GM12878 (cell line): Measurements from ENCODE around the gene HRH2. TPM values are rescaled to one million over a fixed set of nuclear protein-coding genes. Genes with fewer than 3 reads are reported as not detected.

Source experiments
- ATAC-seq: fragments of 200-7000 bp; cut with Tn5 transposase; 3 replicates; pipeline ENCODE4 v1.9.1; 2020; ENCODE audit warnings: mild to moderate bottlenecking, moderate library complexity
- BruUV-seq: library from RNA; stranded (reverse); fragments of 400-500 nt; replicated peaks from 2 replicates; lab custom pipeline; 2021; lab: Mats Ljungman, UMichigan
- CTCF ChIA-PET: fragments of 300-600 bp; sonication (Branson Sonifier 250); formaldehyde crosslinking; extraction: SDS; loops from one replicate; lab custom pipeline; 2021; ENCODE audit warnings: inconsistent platforms; lab: Yijun Ruan, JAX
- POLR2A ChIA-PET: fragments of 350-600 bp; formaldehyde crosslinking; extraction: SDS; loops from one replicate; lab custom pipeline; 2021; ENCODE audit warnings: inconsistent platforms; lab: Charles Lee
- RAD21 ChIA-PET: fragments of 300-600 bp; sonication (Branson Sonifier 250); formaldehyde crosslinking; loops from one replicate; lab custom pipeline; 2023; ENCODE audit warnings: antibody characterized with exemption; ENCODE audit not compliant: unreplicated experiment; lab: Charles Lee
- SMC1A ChIA-PET: fragments of 300-600 bp; sonication (Branson Sonifier 250); formaldehyde crosslinking; loops from one replicate; lab custom pipeline; 2023; ENCODE audit not compliant: unreplicated experiment, uncharacterized antibody; lab: Charles Lee
- DNase-seq: peaks from one replicate; pipeline ENCODE4 v3.0.0-alpha.2; 2011; ENCODE audit warnings: low read depth, low spot score
- FAIRE-seq: peaks from 3 replicates; lab custom pipeline; 2011; peaks lifted over from hg19 to GRCh38; lab: Jason Lieb, UNC
- H2AFZ ChIP-seq: 2 replicates; pipeline ENCODE4 v1.6.0; 2011; ENCODE audit warnings: low read depth, low read length, control low read depth; ENCODE audit not compliant: control insufficient read depth
- H3K27ac ChIP-seq: 2 replicates; pipeline ENCODE4 v1.5.1; 2011; ENCODE audit warnings: control low read depth; ENCODE audit not compliant: control insufficient read depth, insufficient read depth
- H3K27me3 ChIP-seq, 2 experiments: replicated peaks in 1 of 2; 2 replicates each; pipeline versions ENCODE4 v1.6.0 to v1.6.1; 2011; ENCODE audit warnings: low read length in 1 of 2; ENCODE audit not compliant: control insufficient read depth in 2 of 2, insufficient read depth in 2 of 2
- H3K36me3 ChIP-seq, 2 experiments: 2 replicates each; pipeline ENCODE4 v1.5.1; 2011; ENCODE audit warnings: low read length in 1 of 2; ENCODE audit not compliant: control insufficient read depth in 2 of 2, insufficient read depth in 2 of 2
- H3K4me1 ChIP-seq: 2 replicates; pipeline ENCODE4 v1.6.1; 2011; ENCODE audit warnings: mild to moderate bottlenecking, low read length, moderate library complexity, mixed read lengths; ENCODE audit not compliant: control insufficient read depth, insufficient read depth
- H3K4me2 ChIP-seq: 2 replicates; pipeline ENCODE4 v1.6.0; 2011; ENCODE audit warnings: control low read depth; ENCODE audit not compliant: control insufficient read depth, insufficient read depth
- H3K4me3 ChIP-seq: fragments of 200-600 bp; sonication (generic); 2 replicates; pipeline ENCODE4 v1.5.1; 2016
- H3K79me2 ChIP-seq: 2 replicates; pipeline ENCODE4 v1.6.0; 2011; ENCODE audit warnings: low read length; ENCODE audit not compliant: control insufficient read depth, insufficient read depth
- H3K9ac ChIP-seq: 2 replicates; pipeline ENCODE4 v1.8.0; 2011; ENCODE audit warnings: low read length, control low read depth, mixed read lengths; ENCODE audit not compliant: control insufficient read depth, insufficient read depth
- H3K9me3 ChIP-seq: replicated peaks from 3 replicates; pipeline ENCODE4 v1.5.1; 2011; ENCODE audit warnings: mild to moderate bottlenecking, low read length; ENCODE audit not compliant: control insufficient read depth, insufficient read depth
- H4K20me1 ChIP-seq: 2 replicates; pipeline ENCODE4 v1.6.0; 2011; ENCODE audit not compliant: control insufficient read depth, insufficient read depth
- EED ChIP-seq: sonication (generic); IDR thresholded peaks from 2 replicates; pipeline ENCODE4 v1.6.1; 2016; ENCODE audit warnings: antibody characterized with exemption, low read depth
- RAD21 ChIP-seq: IDR thresholded peaks from 2 replicates; pipeline ENCODE4 v1.6.1; 2011; ENCODE audit warnings: mild to moderate bottlenecking, low read depth, low read length, moderate library complexity; ENCODE audit not compliant: insufficient read depth
- SMC3 ChIP-seq: IDR thresholded peaks from 2 replicates; pipeline ENCODE4 v1.6.1; 2011; ENCODE audit warnings: low read length, improper control_type of control experiment, borderline replicate concordance
- WGBS: methylation state at CpG from one replicate; pipeline ENCODE4 v1.1.6; 2016; ENCODE audit warnings: low lambda C conversion rate; ENCODE audit not compliant: insufficient replicate concordance, insufficient coverage; ENCODE audit errors: missing lambda C conversion rate; 5-methylcytosine and 5-hydroxymethylcytosine counted together
- in situ Hi-C: fragments of 300-500 bp; cut with MboI; formaldehyde crosslinking; loops from 9 replicates; pipeline ENCODE4 v1.14.3; 2018; ENCODE audit warnings: mixed read lengths
- intact Hi-C: fragments of 100-400 bp; cut with micrococcal nuclease; formaldehyde crosslinking; loops from one replicate; pipeline ENCODE4 v1.14.2; 2022; ENCODE audit not compliant: unreplicated experiment
- polyA plus RNA-seq, 11 experiments: library from polyadenylated mRNA; depleted of rRNA in 4 of 11; unstranded in 6 of 11; stranded (reverse) in 5 of 11; fragments of >200 nt; fragmentation: Nextera tagmentation in 4 of 11; fragmentation: Illumina TruSeq in 1 of 11; extraction: Ambion mirVana in 4 of 11; extraction: Trizol in 1 of 11; gene quantifications; 1 replicate in 1 of 11; 2 replicates in 10 of 11; pipeline versions ENCODE4 v1.2.1 to v1.2.3, GENCODE V29; 2011 to 2016; ENCODE audit warnings: inconsistent platforms in 2 of 11, missing spikeins in 2 of 11, low read depth in 1 of 11
- total RNA-seq, 4 experiments: library from RNA; depleted of rRNA in 3 of 4; stranded (reverse); fragments of >200 nt in 3 of 4; fragmentation: Illumina TruSeq in 1 of 4; extraction: Trizol in 1 of 4; gene quantifications; 2 replicates each; pipeline versions ENCODE4 v1.2.1 to v1.2.3, GENCODE V29; 2013 to 2021
- TF ChIP-seq, protein P1 (sequence below), 3 experiments: IDR thresholded peaks in 2 of 3; conservative IDR thresholded peaks in 1 of 3; 2 replicates each; pipeline ENCODE4 v1.5.1; 2011; ENCODE audit warnings: low read depth in 3 of 3, low read length in 3 of 3, mild to moderate bottlenecking in 3 of 3, control low read depth in 2 of 3, moderate library complexity in 2 of 3, inconsistent platforms in 1 of 3, mixed read lengths in 1 of 3; ENCODE audit not compliant: control insufficient read depth in 2 of 3, insufficient read depth in 1 of 3; ENCODE audit errors: extremely low read depth in 1 of 3

Gene HRH2
- total and polyA plus RNA-seq, 10 of the 15 experiments (the other 5 are each of a cell fraction or from before 2014, with no cell fraction given): 0.01 to 0.05 (median 0.03) TPM; not detected in 7

DNA sequence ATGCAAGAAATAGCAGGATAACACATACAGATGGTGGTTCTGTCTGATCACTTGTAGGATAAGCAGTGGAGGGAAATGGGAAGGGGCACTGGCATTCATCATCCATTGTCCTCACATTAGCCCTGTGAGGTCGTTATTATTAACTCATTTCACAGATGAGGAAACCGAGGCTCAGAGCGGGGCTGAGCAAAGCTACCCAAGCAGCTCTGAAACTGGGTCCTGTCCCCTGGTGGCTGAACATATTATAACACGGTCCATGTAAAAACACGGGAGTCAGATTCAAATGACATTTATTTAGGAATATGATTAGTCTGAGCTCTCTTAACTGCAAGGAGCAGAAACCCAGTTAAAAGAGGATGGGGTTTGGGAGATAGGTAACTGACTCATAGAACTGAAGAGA is 43.1 kb downstream of the HRH2 start:
- RAD21 ChIA-PET: interaction anchor here (0.7 to 1.3 kb wide), 3 partner anchors 28 to 167 kb away, joined by 3 to 6 read pairs (median 3); no protein-coding TSS in a partner anchor
- H3K36me3 ChIP-seq: no peaks in the 10 kb centered on the region
- H3K4me1 ChIP-seq: no peaks in the 10 kb centered on the region
- no peak overlapping the region for H3K4me2 ChIP-seq
- no peaks in the 10 kb centered on the region; a peak in 1 of 4 replicates for H3K27me3 ChIP-seq
- no peaks in the 10 kb centered on the region for H4K20me1 ChIP-seq
- H3K27ac ChIP-seq: no peak overlapping the region
- no peak for TF ChIP-seq EED
- TF ChIP-seq SMC3: peak; percentile 46; the same call in 1 of the 2 replicates
- peak; percentile 28; the same call in 1 of the 2 replicates for TF ChIP-seq RAD21
- TF ChIP-seq, protein P1, sequence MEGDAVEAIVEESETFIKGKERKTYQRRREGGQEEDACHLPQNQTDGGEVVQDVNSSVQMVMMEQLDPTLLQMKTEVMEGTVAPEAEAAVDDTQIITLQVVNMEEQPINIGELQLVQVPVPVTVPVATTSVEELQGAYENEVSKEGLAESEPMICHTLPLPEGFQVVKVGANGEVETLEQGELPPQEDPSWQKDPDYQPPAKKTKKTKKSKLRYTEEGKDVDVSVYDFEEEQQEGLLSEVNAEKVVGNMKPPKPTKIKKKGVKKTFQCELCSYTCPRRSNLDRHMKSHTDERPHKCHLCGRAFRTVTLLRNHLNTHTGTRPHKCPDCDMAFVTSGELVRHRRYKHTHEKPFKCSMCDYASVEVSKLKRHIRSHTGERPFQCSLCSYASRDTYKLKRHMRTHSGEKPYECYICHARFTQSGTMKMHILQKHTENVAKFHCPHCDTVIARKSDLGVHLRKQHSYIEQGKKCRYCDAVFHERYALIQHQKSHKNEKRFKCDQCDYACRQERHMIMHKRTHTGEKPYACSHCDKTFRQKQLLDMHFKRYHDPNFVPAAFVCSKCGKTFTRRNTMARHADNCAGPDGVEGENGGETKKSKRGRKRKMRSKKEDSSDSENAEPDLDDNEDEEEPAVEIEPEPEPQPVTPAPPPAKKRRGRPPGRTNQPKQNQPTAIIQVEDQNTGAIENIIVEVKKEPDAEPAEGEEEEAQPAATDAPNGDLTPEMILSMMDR (IDR thresholded peaks at IDR 0.05 in 2 of 3, conservative IDR thresholded peaks at IDR 0.05 in 1 of 3; ENCODE audit: control insufficient read depth in 2 of 3, extremely low read depth in 1 of 3, insufficient read depth in 1 of 3, low read depth in 3 of 3, low read length in 3 of 3): peak; percentile 35 to 50 (median 50)
- TF ChIP-seq, all 136 proteins: peak for 3
- in situ Hi-C loops (no loop called here), intact Hi-C loops (loop anchor here (1.0 kb wide), 1 partner anchor 167 kb away; no protein-coding TSS in a partner anchor)
- POLR2A ChIA-PET: no interaction called here
- DNase-seq (no peak), FAIRE-seq (no peak), ATAC-seq (peak; percentile 38; the same call in 1 of the 3 replicates)
- CTCF ChIA-PET: interaction anchor here (1.0 to 1.4 kb wide), 9 partner anchors 9 to 832 kb away, joined by 3 to 11 read pairs (median 3); no protein-coding TSS in a partner anchor
- WGBS: 26% methylated on average over 5 of the region's 5 CpGs
- SMC1A ChIA-PET: interaction anchor here (0.7 kb wide), 1 partner anchor 15 kb away, joined by 3 read pairs; no protein-coding TSS in a partner anchor
- Histone ChIP-seq H3K4me3 (no peak overlapping the region), H2AFZ (no peak overlapping the region), H3K9me3 (no peaks in the 10 kb centered on the region), H3K9ac (no peak overlapping the region), H3K79me2 (no peaks in the 10 kb centered on the region)
- BruUV-seq: no TSS peak
